ENCODE results near the gene BBS2.
A peak's percentile ranks its signal among the peaks of the same experiment; 100 is the strongest.

Gene BBS2

GRCh38 chr16:56475201-56475600 is 44.6 kb downstream of the BBS2 start:
- DNase-seq = peak; percentile 49

DNA sequence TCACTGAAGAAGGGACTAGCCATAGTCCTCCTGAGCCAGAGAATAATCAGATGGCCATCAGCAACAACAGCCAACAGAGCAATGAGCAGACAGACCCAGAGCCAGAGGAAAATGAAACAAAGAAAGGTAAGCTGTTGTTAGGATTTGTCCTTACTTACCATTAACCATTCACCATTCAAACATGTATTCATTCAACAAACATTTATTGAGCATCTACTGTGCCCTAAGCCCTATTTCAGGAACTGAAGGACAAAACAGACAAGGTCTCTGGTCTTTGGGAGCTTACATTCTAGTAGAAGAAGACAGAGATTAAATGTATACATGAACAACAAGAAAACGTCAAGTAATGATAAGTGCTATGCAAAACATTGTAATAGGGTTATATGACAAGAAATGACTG is 49.2 kb downstream of the BBS2 start:
- DNase-seq = no peak

DNA sequence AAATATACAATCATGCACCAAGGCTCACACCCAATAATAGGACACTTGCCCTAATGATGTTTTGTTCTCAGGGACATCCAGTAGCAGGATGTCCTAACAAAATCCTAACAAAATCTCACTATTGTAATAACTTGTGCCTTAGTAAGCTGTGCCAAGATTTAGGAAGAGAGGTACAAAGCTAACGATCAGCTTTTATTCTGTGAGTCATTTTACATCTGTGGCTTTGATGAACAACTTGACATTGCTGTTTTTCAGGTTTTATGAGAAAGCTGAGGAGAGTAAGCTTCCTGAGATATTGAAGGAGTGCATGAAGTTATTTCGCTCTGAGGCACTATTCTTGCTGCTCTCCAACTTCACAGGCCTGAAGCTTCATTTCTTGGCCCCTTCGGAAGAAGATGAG is 49.6 kb downstream of the BBS2 start:
- no peak for DNase-seq

DNA sequence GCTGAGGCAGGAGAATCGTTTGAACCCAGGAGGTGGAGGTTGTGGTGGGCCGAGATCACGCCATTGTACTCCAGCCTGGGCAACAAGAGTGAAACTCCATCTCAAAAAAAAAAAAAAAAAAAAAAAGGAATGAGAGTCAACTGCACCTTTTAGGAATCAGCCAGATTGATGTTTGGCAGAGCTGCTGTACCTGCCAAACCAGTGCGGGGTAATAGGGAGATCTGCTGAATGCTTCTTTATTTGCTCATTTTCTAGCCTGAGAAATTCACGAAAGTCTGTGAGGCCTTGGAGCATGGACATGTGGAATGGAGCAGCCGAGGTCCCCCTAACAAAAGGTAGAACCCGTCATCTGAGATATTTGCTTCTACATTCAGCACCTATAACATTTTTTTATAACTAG is 50.1 kb downstream of the BBS2 start:
- DNase-seq = no peak

GRCh38 chr16:56468800-56469199 is 51.0 kb downstream of the BBS2 start:
- no peak for DNase-seq

- no peak for DNase-seq
Measured at GRCh38 chr16:56466344-56466743, 53.5 kb downstream of the BBS2 start.

DNA sequence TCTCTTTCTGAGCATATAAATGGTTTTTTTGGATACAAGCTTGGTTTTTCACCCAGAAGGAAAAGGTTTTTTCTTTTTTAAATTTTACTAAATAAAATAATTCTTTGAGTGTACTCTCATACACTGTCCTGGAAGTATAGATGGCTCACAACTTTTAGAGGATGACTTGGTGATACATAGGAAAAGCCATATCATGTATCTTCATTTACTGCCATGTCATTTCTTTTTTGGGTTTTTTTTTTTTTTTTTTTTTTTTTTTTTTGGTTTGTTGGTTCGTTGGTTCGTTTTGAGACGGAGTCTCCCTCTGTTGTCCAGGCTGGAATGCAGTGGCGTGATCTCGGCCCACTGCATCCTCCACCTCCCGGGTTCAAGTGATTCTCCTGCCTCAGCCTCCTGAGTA is 56.7 kb downstream of the BBS2 start:
- DNase-seq = no peak

DNA sequence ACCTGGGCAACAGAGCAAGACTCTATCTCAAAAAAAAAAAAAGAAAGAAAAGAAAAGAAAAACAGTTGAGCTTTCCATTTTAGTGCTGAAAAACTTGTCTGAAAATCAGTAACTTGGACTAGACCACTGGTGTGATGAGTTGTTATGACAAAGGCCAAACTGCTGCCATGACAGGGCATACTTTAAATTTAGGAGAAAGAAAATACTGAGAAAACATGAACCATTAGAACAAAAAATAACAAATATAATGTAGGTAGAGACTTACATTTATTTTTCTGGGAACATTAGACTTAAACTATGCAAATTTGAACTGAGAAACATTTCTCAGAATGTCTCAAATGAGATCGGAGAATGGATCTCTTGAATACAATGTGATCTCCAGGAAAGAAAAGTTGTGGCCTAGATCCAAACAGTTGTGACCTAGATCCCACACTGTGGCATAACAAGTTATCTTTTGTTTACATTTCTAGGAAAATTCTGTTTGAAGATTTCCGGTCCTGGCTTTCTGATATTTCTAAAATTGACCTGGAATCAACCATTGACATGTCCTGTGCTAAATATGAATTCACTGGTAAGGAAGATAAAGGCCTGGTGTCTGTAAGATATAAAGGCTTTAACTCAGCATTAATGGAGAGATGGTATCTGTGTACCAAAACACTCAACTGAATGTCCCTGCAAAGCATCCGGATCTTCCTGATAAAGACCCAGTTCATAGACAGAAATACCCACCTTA is 57.6 kb downstream of the BBS2 start:
- no peak for DNase-seq

DNA sequence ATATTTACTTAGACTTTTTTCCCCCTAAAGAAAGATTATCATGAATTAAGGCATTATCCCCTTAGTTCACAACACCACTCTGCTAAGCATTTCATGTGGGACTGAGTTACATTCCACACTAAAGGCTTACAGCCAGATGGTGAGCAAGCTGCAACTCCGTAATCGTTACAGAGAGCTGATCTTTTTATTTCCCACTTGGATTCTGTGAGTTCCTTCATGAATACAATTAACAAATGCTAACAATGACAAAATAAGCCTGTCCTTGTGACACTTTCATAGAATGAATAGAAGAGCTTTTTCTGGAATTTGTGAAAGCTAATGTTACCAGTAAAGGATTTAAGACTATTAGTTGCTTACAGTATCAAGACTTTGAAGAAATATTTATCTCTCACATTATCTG is 59.7 kb downstream of the BBS2 start:
- no peak for DNase-seq

DNA sequence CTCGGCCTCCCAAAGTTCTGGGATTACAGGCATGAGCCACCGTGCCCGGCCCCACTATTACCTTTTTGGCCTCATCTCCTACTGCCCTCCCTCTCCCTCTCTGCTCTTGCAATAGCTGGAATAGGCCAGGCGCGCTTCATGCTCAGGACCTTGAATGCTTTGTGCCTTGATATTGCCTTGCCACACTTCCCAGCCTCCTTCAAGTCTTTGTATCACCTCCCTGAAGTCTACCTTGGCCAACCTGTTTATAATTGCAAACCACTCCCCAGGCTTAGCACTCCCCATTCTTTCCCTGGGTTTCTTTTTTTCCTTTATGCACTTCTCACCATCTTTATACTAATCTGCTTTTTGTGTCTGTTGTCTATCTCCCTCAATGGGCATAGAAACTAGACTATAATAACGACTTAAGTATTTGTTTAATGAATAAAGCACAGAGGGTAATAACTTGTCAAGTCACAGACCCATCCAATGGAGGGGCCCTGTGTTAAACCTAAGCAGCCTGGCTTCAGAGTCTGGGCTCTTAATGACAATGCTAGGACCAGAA is 61.8 kb downstream of the BBS2 start:
- no peak for DNase-seq

- DNase-seq = peak; percentile 56
Measured at GRCh38 chr16:56451753-56452689, 67.8 kb downstream of the BBS2 start.

- DNase-seq = peak; percentile 95
Measured at GRCh38 chr16:56450986-56451752, 68.7 kb downstream of the BBS2 start, which contains the start of the genes NUDT21 and OGFOD1. NUDT21 (minus strand) TSS chr16:56451332; CDS start chr16:56451202, 130 bp downstream. OGFOD1 (plus strand) TSS chr16:56451554; CDS start chr16:56451613, 59 bp downstream.

GRCh38 chr16:56450275-56450985 is 69.4 kb downstream of the BBS2 start:
- DNase-seq = peak; percentile 5

DNA sequence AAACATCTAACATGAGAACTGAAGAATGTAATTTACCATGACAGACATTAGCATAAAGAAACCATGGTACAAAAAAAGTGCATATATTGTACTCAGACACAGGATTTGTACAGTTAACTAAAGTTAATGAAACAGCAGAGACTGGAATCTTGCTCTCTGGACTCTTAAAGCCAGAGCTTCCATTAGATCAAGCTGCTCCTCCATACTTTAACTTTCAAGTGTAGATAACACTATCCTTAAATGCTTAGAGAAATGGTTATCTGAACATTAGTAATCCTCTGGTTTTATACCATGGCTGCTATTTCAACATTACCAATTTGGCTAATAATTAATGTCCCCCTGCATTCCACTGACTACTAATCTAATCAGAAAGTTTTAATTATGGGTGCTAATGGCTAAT is 71.8 kb downstream of the BBS2 start:
- no peak for DNase-seq

DNA sequence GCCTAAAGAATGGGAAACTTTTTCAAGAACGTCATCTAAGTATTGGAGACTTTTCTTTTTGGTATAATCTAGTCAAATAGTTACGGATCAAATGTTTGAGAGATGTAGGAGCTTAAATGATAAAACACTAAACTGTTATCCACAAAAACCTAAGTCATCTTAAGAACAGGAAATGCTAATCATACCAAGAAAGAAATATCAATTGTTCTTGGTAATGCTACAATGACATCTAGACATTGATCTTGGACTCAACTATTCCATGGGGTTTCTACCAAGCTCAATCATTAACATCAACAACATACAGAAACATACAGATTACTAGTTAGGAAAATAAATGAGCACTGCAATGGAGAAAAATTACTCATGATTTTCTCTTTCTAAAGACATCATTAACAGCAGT is 72.5 kb downstream of the BBS2 start:
- no peak for DNase-seq

- DNase-seq = no peak
Measured at GRCh38 chr16:56438038-56438437, 81.8 kb downstream of the BBS2 start.

GRCh38 chr16:56436258-56436657 is 83.6 kb downstream of the BBS2 start:
- DNase-seq = no peak
